ENCODE data around the gene LPIN1.

LPIN1 gene

GRCh38 chr2:11765501-11765900, 19.1 kb downstream of the LPIN1 start:
- no peak for DNase-seq

GRCh38 chr2:11766016-11766415, 19.6 kb downstream of the LPIN1 start:
- no peak for DNase-seq

GRCh38 chr2:11767779-11768178, 21.3 kb downstream of the LPIN1 start:
- no peak for DNase-seq

- no peak for DNase-seq
Observed at GRCh38 chr2:11768946-11769345, 22.5 kb downstream of the LPIN1 start.

GRCh38 chr2:11769516-11769915, 23.1 kb downstream of the LPIN1 start:
- DNase-seq = no peak

- no peak for DNase-seq
Observed at GRCh38 chr2:11770531-11771188, 24.2 kb downstream of the LPIN1 start.

GRCh38 chr2:11771971-11772615, 25.7 kb downstream of the LPIN1 start:
- no peak for DNase-seq

GRCh38 chr2:11773111-11773510, 26.7 kb downstream of the LPIN1 start:
- no peak for DNase-seq

GRCh38 chr2:11773747-11774525, 27.5 kb downstream of the LPIN1 start:
- no peak for DNase-seq

GRCh38 chr2:11774600-11774999, 28.2 kb downstream of the LPIN1 start:
- DNase-seq = no peak

- DNase-seq = no peak
Observed at GRCh38 chr2:11775384-11775783, 29.0 kb downstream of the LPIN1 start.

- DNase-seq = no peak
Observed at GRCh38 chr2:11777066-11777782, 30.8 kb downstream of the LPIN1 start.

GRCh38 chr2:11777886-11778415, 31.5 kb downstream of the LPIN1 start:
- DNase-seq = no peak

GRCh38 chr2:11778416-11778815, 32.0 kb downstream of the LPIN1 start:
- DNase-seq = no peak

GRCh38 chr2:11778923-11779757, 32.7 kb downstream of the LPIN1 start:
- DNase-seq = peak; percentile 93

GRCh38 chr2:11781602-11782001, 35.2 kb downstream of the LPIN1 start:
- DNase-seq = no peak

- DNase-seq = no peak
Observed at GRCh38 chr2:11784280-11784679, 37.8 kb downstream of the LPIN1 start.

GRCh38 chr2:11784747-11785610, 38.5 kb downstream of the LPIN1 start:
- DNase-seq = peak; percentile 60

- DNase-seq = no peak
Observed at GRCh38 chr2:11785611-11785940, 39.1 kb downstream of the LPIN1 start.

GRCh38 chr2:11786191-11786590, 39.8 kb downstream of the LPIN1 start:
- no peak for DNase-seq

- DNase-seq = no peak
Observed at GRCh38 chr2:11786592-11786991, 40.2 kb downstream of the LPIN1 start.

Data from activated CD4-positive, alpha-beta T cell treated with anti-CD3 and anti-CD28 coated beads for 48 hours (primary cell).